ENCODE measurements around the gene FBXO31.

- TF ChIP-seq SMC3 (conservative IDR thresholded peaks at IDR 0.05; ENCODE audit: poor library complexity) (no peak), CTCF (IDR thresholded peaks at IDR 0.05; ENCODE audit: poor library complexity, severe bottlenecking) (no peak), EZH2 (IDR thresholded peaks at IDR 0.05; ENCODE audit: borderline replicate concordance, insufficient read depth, low read length, poor library complexity, severe bottlenecking) (no peak), POLR2AphosphoS5 (IDR thresholded peaks at IDR 0.05) (no peak)
Measured at GRCh38 chr16:87353613-87354012, 30.0 kb downstream of the FBXO31 start.
